Lower lobe of right lung (tissue), 2 donors: ENCODE results near the gene LPP. TPM values are rescaled to one million over a fixed set of nuclear protein-coding genes. Genes with fewer than 3 reads are reported as not detected.

Experiments
- ATAC-seq, 2 donors: fragments of 200-7000 bp; cut with Tn5 transposase; one replicate each; pipeline ENCODE4 v1.9.1; 2020 to 2022; ENCODE audit warnings: mild to moderate bottlenecking in 2 of 2, moderate library complexity in 2 of 2
- DNase-seq: peaks from one replicate; pipeline ENCODE4 v3.0.0-alpha.2; 2020
- H3K27ac ChIP-seq: fragments of 200-600 bp; one replicate; pipeline ENCODE4 v1.8.0; 2022
- H3K27me3 ChIP-seq: fragments of 200-600 bp; one replicate; pipeline ENCODE4 v1.8.0; 2022; ENCODE audit warnings: low read depth
- H3K36me3 ChIP-seq: fragments of 200-600 bp; one replicate; pipeline ENCODE4 v1.8.0; 2022; ENCODE audit warnings: mild to moderate bottlenecking
- H3K4me1 ChIP-seq: fragments of 200-600 bp; one replicate; pipeline ENCODE4 v1.8.0; 2022
- H3K4me3 ChIP-seq: fragments of 200-600 bp; one replicate; pipeline ENCODE4 v1.8.0; 2022; ENCODE audit warnings: mild to moderate bottlenecking
- H3K9me3 ChIP-seq: fragments of 200-600 bp; one replicate; pipeline ENCODE4 v1.8.0; 2022
- intact Hi-C: fragments of 100-400 bp; cut with DNase I; formaldehyde crosslinking; loops from one replicate; pipeline ENCODE4 v1.11.0; 2022
- total RNA-seq: library from RNA; stranded (reverse); fragmentation: NEBNext Ultra II Directional; extraction: Animal tissue kit (Norgen Biotek cat#: 25700); gene quantifications from one replicate; pipeline ENCODE4 v1.2.1, GENCODE V29; 2021
- TF ChIP-seq, protein P1 (sequence below): fragments of 200-600 bp; IDR thresholded peaks from one replicate; pipeline ENCODE4 v1.8.0; 2022; ENCODE audit warnings: antibody characterized with exemption, mild to moderate bottlenecking
- donor health status: DM: no; HTN: yes; CAD: no; lungs with severe emphysema.

LPP gene
- total RNA-seq, 1 donor from 2014 or later, result 180 TPM

DNA sequence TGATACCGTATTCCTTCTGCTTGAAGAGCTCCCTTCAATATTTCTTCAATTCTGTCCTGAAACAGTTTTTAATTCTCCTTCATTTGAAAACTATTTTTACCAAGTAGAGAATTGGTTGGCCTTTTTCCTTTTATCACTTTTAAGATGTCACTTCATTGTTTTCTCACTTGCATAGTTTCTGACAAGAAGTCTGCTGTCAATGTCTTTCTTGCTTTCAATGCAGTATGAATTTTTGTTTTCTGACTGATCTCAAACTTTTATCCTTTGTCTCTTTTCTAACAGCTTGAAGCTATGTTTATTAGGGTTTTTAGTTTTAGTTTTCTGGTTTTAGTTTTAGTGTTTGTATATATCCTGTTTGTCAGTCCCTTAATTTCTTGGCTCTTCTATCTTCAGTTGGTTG, 653.0 kb downstream of the LPP start:
- ATAC-seq, result no peak
- Histone ChIP-seq H3K4me1 (no peaks in the 10 kb centered on the region), H3K27me3 (no peaks in the 10 kb centered on the region), H3K27ac (no peak overlapping the region), H3K9me3 (peaks cover 18% of the 10 kb centered on the region), H3K36me3 (no peaks in the 10 kb centered on the region), H3K4me3 (no peak overlapping the region)
- TF ChIP-seq, protein P1, sequence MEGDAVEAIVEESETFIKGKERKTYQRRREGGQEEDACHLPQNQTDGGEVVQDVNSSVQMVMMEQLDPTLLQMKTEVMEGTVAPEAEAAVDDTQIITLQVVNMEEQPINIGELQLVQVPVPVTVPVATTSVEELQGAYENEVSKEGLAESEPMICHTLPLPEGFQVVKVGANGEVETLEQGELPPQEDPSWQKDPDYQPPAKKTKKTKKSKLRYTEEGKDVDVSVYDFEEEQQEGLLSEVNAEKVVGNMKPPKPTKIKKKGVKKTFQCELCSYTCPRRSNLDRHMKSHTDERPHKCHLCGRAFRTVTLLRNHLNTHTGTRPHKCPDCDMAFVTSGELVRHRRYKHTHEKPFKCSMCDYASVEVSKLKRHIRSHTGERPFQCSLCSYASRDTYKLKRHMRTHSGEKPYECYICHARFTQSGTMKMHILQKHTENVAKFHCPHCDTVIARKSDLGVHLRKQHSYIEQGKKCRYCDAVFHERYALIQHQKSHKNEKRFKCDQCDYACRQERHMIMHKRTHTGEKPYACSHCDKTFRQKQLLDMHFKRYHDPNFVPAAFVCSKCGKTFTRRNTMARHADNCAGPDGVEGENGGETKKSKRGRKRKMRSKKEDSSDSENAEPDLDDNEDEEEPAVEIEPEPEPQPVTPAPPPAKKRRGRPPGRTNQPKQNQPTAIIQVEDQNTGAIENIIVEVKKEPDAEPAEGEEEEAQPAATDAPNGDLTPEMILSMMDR, result no peak
- no peak for DNase-seq
- intact Hi-C loops, result no loop called here

DNA sequence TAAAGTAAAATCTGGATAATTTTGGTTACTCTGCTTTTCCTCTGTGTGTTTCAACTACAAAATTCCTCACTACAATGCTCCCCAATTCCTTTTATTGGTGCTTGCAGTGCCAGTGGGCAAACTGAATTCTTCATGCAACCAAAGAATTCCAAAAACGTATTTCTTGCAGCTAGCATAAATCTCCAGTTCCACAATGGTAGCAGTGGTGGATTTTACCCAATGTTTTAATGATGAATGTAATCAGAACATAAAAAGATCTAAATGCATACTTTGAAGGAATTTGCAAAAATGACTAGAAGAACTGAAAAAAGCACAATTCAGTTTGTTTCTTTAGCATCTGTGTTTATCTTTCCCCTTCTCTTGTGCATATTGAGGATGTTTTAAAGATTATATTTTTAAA, 658.2 kb downstream of the LPP start:
- no peak overlapping the region for H3K4me3 ChIP-seq
- intact Hi-C loops, result no loop called here
- DNase-seq (no peak), ATAC-seq (no peak)
- H3K36me3 ChIP-seq, result no peaks in the 10 kb centered on the region
- H3K27ac ChIP-seq, result no peak overlapping the region
- peaks cover 10% of the 10 kb centered on the region for H3K9me3 ChIP-seq
- H3K4me1 ChIP-seq, result peaks cover 9% of the 10 kb centered on the region
- TF ChIP-seq, protein P1, result no peak
- no peaks in the 10 kb centered on the region for H3K27me3 ChIP-seq

DNA sequence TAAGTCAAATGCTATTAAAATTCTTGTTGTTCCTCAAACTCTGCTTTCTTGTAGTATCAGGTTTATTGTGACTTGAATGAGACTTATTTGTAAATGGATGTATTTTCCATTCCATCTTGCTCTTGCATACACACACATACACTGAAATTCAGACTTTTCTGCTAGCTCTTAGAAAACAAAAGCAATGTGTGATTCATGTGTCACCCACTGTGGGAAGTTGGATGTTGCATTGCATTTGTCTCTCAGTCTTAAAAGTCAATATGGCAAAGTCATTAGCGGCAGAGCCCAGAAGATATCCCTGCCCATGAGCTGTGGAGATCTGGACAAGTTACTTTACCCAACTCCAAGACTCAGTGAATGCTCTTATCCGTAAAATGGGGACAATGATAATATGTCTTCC, 660.6 kb downstream of the LPP start:
- Histone ChIP-seq H3K4me3 (no peak overlapping the region), H3K27me3 (no peaks in the 10 kb centered on the region), H3K9me3 (no peaks in the 10 kb centered on the region), H3K27ac (no peak overlapping the region), H3K4me1 (peaks cover 23% of the 10 kb centered on the region), H3K36me3 (no peaks in the 10 kb centered on the region)
- ATAC-seq (no peak), DNase-seq (no peak)
- intact Hi-C loops, result no loop called here
- TF ChIP-seq, protein P1, result no peak

DNA sequence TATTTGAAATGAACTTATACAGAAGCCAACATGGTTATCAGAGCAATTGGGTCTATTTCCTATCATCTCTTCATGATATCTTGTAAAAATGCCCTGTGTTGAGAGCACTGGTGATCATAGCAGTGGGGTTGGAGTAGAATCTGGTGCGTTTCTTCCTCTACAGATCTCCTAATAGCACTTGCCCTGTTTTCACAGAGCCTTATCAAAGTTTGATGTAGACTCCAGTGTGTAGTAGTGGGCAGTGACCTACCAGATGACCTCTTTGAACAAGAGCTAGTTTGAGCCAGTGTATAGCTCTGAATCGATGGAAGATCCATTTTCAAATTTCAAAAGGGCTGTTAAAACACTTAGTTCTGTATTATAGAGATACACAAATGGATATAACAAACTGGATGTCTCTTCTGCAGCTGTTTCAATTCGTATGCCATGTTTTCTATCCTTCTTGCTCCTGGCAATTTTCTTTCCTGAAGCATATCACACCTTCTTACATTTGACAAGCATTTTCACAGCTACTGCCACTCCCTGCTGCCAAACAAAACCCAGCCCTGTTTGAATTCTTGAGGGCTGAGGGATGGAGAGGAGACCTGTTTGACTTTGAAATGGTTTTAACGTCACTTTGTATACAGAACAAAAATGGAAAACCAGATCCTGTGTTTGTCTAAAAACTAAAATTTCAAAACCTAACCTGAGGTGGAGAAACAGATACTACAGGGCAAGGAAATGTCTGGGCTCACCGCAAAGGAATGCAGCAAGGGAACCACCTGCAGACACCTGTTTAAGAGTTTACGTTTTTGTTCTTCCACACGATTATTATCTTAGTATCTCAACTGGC, 663.4 kb downstream of the LPP start:
- intact Hi-C loops, result no loop called here
- TF ChIP-seq, protein P1, result no peak
- Histone ChIP-seq H3K4me3 (no peak overlapping the region), H3K27ac (peak overlapping the region; percentile 69), H3K36me3 (no peaks in the 10 kb centered on the region), H3K27me3 (no peaks in the 10 kb centered on the region), H3K9me3 (no peaks in the 10 kb centered on the region), H3K4me1 (peaks cover 42% of the 10 kb centered on the region)
- DNase-seq, result no peak
- ATAC-seq, result peak; percentile 73 to 92

DNA sequence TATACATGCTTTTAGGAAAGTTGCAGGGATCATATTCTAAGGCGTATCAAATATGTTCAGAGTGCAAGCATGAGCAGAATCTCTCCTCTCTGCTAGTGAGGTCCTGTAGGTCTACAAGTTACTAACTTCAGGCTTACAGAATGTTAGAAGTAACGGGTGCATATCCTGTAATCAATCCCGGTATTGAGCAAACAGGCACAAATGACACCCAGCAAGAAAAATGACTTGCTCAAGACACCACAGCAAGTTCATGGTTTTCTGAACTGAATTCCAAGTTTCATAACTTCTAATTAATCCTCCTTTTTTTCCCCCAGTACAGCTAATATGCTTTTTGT, 663.9 kb downstream of the LPP start:
- DNase-seq (no peak), ATAC-seq (peak; percentile 28 to 44)
- Histone ChIP-seq H3K4me1 (peaks cover 48% of the 10 kb centered on the region), H3K27ac (peak overlapping the region; percentile 69), H3K4me3 (no peak overlapping the region), H3K36me3 (no peaks in the 10 kb centered on the region), H3K9me3 (no peaks in the 10 kb centered on the region), H3K27me3 (no peaks in the 10 kb centered on the region)
- intact Hi-C loops, result no loop called here
- TF ChIP-seq, protein P1, result no peak
